GM06990 (cell line): ENCODE results near the gene AKAP12.

ENCODE experiments used
- DNase-seq: peaks from one replicate; pipeline ENCODE4 v3.0.0-alpha.2; 2011; ENCODE audit not compliant: insufficient read length; ENCODE audit errors: extremely low read depth
- H3K27me3 ChIP-seq: replicated peaks from 2 replicates; pipeline ENCODE4 v1.6.0; 2011; ENCODE audit warnings: low read length; ENCODE audit not compliant: control insufficient read depth, insufficient read depth
- H3K36me3 ChIP-seq: 2 replicates; pipeline ENCODE4 v1.5.1; 2011; ENCODE audit warnings: low read length; ENCODE audit not compliant: control insufficient read depth, insufficient read depth
- H3K4me3 ChIP-seq: replicated peaks from 2 replicates; pipeline ENCODE4 v1.5.1; 2011; ENCODE audit warnings: low read depth, mild to moderate bottlenecking, control low read depth, low read length
- CTCF ChIP-seq: IDR thresholded peaks from 2 replicates; pipeline ENCODE4 v1.5.1; 2011; ENCODE audit warnings: low read length, control low read depth, mild to moderate bottlenecking, inconsistent platforms; ENCODE audit not compliant: insufficient read depth, poor library complexity, severe bottlenecking

AKAP12 gene

GRCh38 chr6:151215999-151216398 is 23.8 kb upstream of the AKAP12 start:
- DNase-seq = no peak
- Histone ChIP-seq H3K27me3 (no peaks in the 10 kb centered on the region), H3K4me3 (no peak overlapping the region), H3K36me3 (no peaks in the 10 kb centered on the region)
- no peak for TF ChIP-seq CTCF

DNA sequence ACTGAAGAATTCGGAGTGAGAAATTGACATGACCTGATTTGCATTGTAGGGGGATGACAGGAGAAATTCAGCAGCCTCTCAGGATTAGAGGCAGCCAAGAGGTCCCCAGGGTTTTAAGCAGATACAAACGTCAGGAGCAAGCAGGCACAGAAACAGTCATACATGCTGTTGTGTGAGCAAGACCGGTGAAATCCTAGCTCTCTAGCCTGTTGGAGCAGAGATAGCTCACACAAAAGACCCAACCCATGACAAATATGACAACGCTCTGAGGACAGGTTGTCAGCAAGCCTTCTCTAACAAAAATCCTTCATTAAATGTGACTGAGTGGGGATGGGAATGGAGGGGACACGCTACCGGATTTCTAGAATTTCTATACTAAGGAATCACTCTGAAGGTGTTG is 23.0 kb upstream of the AKAP12 start:
- no peaks in the 10 kb centered on the region for H3K36me3 ChIP-seq
- no peak for DNase-seq
- H3K27me3 ChIP-seq = no peaks in the 10 kb centered on the region
- no peak overlapping the region for H3K4me3 ChIP-seq
- TF ChIP-seq CTCF = no peak

DNA sequence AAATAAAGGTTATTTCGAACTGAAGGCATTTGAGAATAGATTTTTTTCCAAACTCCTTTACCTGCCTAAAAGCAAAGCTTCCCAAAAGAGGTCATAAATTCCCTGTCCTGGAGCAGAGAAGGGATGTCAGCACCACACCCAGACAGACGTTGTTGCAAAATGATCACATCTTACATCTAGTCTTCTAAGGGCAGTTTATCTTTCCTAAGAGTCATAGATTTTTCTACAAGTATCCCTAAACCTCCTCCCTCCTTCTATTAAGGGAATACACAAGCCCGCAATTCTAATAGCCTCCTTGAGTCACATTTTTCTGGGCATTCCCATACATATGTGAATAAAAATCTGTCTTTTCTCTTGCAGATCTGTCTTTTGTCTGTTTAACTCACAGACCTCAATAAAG is 20.6 kb upstream of the AKAP12 start:
- Histone ChIP-seq H3K4me3 (no peak overlapping the region), H3K27me3 (no peaks in the 10 kb centered on the region), H3K36me3 (no peaks in the 10 kb centered on the region)
- no peak for DNase-seq
- TF ChIP-seq CTCF = no peak

DNA sequence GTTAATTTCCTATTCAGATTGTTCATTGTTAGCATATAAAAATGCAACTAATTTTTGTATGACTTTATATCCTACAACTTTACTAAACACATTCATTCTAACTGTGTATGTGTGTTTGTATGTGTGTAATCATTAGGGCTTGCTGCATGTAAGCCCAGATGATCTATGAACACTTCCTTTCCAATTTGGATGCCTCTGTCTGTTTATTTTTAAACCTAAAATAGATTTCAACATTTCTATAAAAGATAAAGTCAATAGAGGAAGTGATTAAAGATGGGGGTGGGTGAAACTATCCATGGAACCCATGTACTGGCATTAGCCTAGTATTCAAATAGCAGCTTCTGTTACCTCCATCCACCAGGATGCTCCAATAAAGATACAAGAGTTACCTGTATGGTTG is 15.7 kb upstream of the AKAP12 start:
- H3K27me3 ChIP-seq = no peaks in the 10 kb centered on the region
- no peak for TF ChIP-seq CTCF
- no peak overlapping the region for H3K4me3 ChIP-seq
- no peaks in the 10 kb centered on the region for H3K36me3 ChIP-seq
- no peak for DNase-seq

DNA sequence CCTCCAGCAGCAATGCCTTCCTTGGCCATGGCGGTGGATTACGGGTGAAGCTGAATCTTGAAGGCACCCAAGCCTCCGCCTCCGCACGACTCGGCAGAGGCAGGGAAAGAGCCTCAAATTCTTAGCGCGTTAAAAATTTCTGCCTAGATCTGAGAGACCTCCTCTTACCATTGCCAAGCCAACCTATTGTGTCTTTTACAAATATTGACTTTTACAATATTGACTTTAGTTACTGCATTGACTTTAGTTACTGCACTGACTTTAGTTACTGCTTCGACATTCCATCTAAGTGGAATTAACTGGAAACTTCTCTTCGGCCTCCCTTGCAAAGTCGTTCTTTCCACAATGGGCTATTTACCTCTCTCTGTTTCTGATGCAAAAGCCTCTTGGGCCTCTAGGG is 13.8 kb upstream of the AKAP12 start:
- no peak for TF ChIP-seq CTCF
- Histone ChIP-seq H3K27me3 (no peaks in the 10 kb centered on the region), H3K36me3 (no peaks in the 10 kb centered on the region), H3K4me3 (no peak overlapping the region)
- DNase-seq = no peak

GRCh38 chr6:151228788-151229400 is 10.9 kb upstream of the AKAP12 start:
- no peak for TF ChIP-seq CTCF
- H3K36me3 ChIP-seq = no peaks in the 10 kb centered on the region

More at GRCh38 chr6:151228788-151229400, 10.9 kb upstream of the AKAP12 start:
- H3K4me3 ChIP-seq = no peak overlapping the region
- H3K27me3 ChIP-seq = no peaks in the 10 kb centered on the region
- DNase-seq = no peak
